Femur (tissue), 1 donor: Measurements from ENCODE around the gene ADAM11.
"Not testable (repeated sequence)": the region's sequence is repeated elsewhere in the genome, so short reads cannot be mapped to it uniquely, and the experiment has no call there.

Experiments
- DNase-seq: peaks from one replicate; pipeline ENCODE4 v3.0.0-alpha.2; 2017

Gene ADAM11

DNA sequence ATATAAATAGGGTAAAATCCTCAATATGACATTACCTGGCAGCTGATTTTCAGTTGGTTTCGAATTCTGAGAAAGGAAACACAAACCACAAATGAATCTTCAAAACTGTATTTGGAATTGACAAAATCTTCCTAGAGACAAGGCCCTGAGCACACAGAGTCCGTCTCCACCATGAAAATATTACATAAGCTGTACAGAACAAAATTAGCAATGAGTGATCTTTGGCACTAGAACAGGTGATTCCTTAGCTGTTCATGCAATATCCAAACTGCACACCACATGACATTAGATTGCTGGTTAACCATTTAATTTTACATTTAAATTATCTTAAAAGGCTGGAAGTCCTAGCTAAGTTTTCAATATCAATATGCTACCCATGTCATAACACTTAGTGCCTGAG is 39.6 kb downstream of the ADAM11 start:
- no peak for DNase-seq

DNA sequence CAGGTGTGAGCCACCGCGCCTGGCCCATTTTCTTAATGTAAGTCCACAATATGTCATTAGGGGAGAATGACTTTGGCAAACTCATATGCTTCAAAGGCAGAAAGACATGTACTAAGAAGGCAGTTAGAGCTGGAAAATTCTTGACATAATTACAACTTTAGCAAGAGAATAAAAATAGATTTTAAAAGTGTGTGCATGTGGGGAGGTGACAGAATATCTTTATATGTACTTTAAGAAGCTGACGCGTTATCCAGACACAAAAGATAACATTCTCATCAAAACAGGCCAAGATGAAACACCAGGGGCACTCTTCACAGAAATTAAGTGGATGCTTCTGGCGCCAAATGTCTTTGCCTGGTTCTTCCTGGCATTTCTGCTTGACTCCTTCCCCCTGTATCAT is 43.1 kb downstream of the ADAM11 start:
- DNase-seq = no peak

DNA sequence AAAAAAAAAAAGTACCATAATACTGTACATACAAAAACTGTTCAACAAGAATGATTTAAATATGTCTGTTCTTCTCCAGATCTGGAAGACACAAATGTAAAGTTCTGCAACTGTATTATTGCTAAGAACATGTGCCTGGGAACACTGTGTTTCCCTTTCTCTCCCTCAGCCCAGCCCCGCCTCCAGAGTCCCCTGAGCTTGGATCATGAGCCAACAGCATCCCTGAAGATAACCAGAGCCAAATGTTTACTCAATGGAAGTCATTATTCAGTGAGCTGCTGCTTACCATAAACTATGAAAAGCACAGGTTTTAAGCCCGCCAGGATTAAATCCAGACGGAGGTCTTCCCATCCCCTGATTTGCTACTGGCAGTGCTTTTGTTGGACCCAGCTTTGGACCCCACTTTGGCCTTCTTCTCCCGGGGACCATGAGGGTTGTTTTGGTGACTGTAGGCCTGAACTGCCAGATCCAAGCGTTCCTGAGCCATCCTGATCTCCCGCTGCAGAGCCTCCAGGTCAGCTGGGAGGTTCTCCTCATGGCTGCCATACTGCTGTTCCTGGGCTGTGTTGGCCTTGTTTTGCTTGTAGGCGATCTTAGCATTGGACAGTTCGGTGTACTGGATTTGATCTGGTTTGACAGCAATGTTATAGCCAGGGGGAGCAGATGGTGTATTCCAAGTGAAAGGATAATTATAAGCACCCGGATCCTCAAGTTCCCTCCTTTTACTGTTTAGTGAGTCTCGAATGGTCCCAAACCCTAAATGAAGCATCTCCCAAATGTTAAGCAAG is 45.7 kb downstream of the ADAM11 start:
- DNase-seq = peak; percentile 57

DNA sequence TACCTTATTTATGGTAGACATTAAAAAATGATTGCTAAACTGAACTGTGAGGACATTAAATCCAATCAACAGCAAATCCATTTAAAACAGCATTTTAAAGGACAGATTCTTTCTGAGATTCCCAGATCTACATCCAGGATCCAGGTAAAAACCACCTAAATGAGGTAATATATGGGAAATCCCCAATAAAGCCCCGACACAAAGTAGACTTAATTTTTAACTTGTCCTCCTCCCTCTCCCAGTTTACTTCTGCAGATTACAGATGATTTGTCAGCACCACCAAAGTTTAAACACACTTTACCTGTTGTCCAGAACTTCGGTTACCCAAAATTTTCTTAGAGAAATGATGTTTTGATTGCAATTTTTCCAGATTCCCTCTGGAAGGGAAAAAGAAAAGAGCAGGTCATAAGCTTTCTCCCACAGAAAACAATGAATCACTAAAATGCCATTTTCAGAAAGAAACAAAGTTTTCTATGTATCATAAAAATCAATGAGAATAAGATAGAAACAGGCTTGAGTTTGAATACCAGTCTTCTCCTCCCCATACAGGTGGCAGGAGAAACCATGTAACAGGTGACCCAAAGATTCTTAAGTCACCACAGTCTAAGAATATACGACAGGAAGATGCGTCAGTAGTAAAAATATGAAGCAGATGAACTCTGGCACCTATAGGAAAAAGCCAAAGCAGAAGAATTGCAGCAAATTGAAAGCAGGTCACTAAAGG is 48.5 kb downstream of the ADAM11 start:
- DNase-seq = no peak

DNA sequence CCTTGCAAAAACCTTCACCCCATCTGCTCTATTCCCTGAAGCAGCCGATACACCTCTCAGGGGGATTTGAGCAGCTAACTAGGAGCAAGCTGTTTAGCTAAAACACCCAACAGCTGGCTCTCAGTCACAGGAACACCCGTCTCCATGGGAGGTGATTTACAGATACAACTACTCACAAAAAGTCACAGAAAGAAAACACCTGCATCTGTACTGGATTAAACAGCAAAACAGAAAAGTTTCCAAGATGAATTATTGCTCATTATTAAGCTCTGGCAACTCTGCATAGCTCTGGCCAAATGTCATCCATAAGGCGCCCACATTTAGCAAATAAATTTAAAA is 49.0 kb downstream of the ADAM11 start:
- no peak for DNase-seq

DNA sequence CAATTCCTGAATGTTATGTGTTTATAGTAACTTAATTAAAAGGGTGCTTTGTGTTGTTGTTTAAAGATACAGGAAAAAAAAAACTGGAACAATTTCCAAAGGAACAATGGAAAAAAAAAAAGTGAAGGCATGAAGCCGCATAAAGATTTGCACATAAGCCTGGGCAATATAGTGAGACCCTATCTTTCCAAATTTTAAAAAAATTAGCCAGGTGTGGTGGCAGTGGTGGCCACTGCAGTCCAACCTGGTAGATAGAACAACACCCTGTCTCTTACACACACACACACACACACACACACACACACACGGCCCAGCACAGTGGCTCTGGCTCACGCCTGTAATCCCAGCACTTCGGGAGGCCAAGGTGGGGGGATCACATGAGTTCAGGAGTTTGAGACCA is 49.4 kb downstream of the ADAM11 start:
- DNase-seq = no peak

DNA sequence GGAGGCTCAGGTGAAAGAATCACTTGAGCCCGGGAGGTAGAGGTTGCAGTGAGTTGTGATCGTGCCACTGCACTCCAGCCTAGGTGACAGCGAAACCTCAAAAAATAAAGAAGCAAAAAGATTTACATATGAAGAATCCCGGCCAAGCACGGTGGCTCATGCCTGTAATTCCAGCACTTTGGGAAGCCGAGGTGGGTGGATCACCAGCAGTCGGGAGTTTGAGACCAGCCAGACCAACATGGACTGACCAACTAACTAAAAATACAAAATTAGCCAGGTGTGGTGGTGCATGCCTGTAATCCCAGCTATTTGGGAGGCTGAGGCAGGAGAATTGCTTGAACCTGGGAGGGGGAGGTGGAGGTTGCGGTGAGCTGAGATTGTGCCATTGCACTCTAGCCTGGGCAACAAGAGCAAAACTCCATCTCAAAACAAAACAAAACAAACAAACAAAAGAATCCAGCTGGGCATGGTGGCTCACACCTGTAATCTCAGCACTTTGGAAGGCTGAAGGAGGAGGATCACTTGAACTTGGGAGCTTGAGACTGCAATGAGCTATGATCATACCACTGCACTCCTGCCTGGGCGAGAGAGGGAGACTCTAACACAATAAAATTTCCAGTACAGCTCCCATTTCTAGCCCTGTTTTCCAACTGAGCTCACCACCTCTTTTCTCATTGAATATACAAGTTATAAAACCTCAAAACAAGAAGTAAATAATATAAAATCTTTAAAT is 50.0 kb downstream of the ADAM11 start:
- DNase-seq = not testable (repeated sequence)

DNA sequence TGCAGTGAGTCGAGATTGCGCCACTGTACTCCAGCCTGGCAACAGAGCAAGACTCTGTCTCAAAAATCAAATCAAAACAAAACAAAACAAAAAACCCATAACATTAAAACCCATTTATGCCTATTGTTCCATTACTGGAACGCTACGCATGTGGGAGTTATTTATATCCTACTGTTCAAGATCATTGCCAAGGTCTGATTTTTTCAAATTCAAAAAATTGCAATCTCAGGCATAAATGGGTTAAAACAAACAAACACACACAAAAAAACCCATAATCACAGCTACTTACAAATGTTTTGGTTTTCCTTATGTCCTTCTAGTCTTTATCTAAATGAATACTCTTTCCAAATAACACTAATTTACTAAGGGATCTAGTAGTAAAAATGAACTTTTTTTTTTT is 53.5 kb downstream of the ADAM11 start:
- DNase-seq = no peak

DNA sequence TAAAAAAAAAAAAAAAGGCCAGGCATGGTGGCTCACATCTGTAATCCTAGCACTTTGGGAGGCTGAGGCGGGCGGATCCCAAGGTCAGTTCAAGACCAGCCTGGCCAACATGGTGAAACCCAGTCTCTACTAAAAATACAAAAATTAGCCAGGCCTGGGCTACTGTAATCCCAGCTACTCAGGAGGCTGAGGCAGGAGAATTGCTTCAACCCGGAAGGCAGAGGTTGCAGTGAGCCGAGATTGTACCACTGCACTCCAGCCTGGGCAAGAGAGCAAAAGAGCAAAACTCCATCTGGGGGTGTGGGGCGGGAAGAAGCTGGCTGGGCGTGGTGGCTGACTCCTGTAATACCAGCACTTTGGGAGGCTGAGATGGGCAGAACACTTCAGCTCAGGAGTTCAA is 59.7 kb downstream of the ADAM11 start:
- DNase-seq = not testable (repeated sequence)

DNA sequence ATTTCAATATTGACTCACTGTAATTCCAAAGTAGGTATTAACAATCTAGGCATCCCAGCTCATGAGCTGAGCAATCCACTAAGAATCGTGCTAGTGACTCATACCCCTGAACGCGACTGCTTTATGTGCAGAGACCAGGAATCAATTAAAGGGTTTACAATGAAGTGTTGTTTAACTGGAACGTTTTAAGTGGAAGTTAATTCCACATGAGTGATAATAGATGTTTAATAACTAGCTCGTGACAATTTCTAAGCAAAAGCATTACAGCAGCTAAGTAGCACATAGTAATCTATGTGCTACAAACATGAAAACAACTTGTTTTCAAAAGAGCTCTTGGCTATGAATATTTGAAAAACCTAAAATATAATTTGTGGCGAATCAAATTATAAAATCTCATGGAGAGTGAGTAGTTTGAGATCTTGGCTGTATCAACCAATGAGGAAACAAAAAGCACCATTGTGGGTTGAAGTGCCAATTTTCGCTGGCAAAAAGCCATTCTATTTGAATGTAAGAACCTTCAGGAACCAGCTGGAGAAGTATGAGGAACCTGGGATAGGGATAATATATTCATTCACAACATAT is 61.9 kb downstream of the ADAM11 start:
- DNase-seq = no peak

DNA sequence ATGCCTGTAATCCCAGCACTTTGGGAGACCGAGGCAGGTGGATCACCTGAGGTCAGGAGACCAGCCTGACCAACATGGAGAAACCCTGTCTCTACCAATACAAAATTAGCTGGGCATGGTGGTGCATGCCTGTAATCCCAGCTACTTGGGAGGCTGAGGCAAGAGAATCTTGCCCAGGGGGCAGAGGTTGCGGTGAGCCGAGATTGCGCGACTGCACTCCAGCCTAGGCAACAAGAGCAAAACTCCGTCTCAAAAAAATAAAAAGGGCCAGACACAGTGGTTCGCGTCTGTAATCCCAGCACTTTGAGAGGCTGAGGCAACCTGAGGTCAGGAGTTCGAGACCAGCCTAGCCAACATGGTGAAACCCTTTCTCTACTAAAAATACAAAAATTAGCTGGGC is 66.4 kb downstream of the ADAM11 start:
- DNase-seq = not testable (repeated sequence)

DNA sequence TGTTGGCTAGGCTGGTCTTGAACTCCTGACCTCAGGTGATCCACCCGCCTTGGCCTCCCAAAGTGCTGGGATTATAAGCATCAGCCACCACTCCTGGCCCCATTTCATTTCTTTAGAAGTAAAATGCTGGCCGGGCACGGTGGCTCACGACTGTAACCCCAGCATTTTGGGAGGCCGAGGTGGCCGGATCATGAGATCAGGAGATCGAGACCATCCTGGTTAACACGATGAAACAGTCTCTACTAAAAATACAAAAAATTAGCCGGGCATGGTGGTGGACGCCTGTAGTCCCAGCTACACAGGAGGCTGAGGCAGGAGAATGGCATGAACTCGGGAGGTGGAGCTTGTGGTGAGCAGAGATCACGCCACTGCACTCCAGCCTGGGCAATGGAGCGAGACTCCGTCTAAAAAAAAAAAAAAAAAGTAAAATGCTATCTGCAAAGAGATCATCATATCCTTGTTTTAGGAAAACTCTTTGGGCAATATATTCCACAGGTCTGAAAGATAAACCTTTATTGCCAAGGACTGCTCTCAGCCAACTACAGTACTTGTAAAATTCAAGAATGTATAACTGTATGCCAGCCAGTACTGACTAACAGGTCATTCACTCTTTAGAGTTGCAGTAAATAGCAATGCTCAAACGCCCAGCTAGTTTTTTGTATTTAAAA is 67.5 kb downstream of the ADAM11 start:
- no peak for DNase-seq

DNA sequence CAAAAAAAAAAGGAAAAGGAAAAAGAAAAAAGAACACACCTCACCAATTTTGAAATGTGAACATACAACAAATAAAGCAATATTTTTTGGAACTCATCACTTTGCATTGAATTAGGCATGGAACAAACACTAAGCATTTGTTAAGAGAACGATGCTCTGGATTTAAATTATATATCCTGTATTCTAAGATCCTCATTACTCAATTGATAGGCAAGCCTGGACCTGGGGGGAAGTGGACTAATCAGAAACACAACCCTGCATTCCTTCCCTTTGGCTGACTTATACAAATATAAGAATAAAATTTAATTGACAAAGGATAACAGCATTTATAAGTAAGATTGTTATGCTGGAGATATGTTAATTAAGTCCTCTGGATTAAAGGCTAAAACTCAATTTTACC is 69.1 kb downstream of the ADAM11 start:
- no peak for DNase-seq

DNA sequence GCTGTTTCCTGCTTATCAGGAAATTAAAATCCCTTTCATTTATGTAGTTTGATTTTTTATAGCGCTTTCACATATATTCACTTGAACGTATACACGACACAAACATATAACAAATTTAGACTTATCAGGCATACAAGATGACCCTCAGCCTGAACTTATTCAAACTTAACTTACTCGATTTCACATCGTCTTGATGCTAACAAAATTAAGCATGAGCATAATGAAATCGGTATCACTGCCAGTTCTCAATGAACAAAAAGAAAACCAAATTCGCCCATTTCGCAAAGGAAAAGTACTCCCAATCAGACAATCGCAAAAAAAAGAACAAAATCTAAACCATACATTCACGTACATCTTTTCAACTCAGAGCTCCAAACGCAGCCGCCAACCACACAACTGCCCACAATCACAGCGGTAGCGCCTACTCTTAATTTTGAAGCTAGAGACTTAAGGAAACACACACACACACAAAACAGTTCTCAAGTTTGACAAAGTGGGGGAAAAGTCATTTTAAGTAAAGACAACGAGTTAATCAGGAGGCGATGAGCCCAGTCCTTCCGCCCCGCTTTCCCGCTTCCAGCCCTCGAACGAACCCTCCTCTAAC is 70.2 kb downstream of the ADAM11 start:
- DNase-seq = no peak

DNA sequence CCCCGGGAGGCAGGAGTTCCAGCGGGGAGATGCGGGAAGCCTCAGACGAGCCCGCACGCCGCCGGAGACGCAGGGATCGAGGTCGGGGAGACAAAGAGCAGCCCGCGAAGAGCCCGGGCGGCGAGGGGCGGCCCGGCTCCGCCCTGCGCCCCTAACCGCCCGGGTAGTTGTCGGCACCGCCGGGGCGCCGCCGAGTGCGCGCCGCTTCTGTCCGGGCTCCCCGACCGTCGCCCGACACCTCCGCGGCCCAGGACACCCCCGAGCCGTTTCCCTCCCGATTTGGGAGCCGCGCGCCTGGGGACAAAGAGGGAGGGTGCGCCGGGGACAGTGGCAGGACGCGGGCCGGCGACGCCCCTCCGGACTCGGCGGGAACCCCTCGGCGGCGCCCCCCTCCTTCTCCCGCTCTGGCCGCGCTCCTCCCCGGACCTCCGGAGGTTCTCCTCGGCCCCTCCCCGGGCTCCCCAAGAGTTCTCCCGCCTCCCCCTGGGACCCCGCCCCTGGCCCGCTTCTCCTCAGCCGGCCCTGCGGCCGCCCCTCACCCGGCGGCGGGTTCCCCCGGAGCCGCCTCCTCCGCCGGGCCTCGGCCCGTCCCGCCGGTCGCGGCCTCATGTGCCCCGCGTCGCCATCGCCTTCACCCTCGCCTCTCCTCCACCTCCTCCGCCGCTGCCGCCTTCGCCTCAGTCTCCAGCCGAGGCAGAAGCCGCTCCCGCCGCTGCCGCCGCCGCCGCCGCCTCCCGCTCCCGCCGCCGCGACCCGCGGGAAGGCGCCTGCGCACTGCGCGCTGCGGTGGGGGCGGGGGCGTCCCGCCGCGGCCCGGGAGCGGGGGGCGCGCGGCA is 71.0 kb downstream of the ADAM11 start, which contains the start of gene GJC1:
Gene GJC1, minus strand, starts transcription at position 765 of the 836 bp plus-strand sequence. CDS start 24,470 bp downstream, outside the sequence.
- peak; percentile 67 for DNase-seq

DNA sequence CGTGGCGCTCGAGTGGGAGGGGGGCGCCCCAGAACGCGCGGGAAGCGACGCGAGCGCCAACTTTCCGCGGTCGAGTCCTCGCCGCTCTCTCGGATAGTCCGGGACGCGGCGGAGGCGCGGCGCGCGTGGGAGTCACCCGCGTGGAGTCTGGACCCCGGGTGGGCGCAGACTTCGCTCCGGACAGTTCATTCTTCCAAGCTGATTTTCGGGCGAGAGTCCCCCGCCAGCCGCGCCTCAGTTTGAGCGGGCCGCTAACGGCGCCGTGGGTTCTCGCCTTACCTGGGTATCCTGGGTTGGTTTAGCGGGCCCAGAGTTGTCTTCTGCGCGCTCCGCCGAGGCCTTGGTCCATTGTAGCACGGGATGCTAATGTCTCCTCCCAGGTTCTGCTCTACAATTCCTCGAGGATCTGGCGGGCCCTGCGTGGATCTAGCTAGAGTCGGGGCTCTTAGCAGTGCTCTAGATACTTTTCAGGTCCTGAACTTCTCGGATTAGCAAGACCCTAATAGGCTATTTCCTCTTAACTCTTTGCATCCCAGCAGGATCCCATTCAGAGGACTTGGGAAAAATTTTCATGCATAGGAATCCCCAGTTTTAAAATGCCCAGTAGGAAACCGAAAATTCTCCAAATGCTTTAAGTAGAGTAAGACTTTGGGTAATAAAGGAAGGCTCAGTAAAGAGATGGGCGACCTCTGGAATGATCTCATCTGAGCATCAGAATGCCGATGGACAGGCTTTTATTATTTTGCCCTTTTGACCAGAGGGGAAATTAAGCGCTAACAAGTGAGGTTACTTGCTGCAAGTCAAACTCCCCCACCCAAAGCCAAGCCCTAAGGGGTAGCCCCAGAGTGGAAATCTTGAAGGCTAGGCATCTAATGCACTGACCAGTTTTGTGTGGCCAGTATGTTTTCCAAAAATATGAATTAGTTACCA is 71.8 kb downstream of the ADAM11 start:
- peak; percentile 40 for DNase-seq

DNA sequence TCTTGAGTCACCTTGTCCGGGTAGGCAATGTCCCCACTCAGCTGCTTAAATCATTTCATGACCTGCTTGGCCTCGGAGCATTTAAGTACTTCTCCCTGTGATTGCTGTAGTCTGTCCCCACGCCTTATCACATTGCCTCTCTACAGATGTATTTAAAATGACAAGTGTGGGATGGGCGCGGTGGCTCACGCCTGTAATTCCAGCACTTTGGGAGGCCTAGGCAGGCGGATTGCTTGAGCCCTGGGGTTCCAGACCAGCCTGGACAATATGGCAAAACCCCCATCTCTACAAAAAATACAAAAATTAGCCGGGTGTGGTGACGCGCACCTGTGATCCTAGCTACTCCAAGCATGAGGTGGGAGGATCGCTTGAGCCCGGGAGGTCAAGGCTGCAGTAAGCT is 72.6 kb downstream of the ADAM11 start:
- no peak for DNase-seq
